Trophoblast cell (in vitro differentiated cells and primary cell): ENCODE results near the gene FRY.

Experiments used
- DNase-seq, 2 donors: peaks; one replicate each; pipeline ENCODE4 v3.0.0-alpha.2; 2016
- H2AFZ ChIP-seq: 2 replicates; pipeline ENCODE4 v1.6.1; 2013; ENCODE audit warnings: low read length, moderate library complexity, mild to moderate bottlenecking; ENCODE audit not compliant: insufficient read depth, poor library complexity
- H2AK5ac ChIP-seq: 2 replicates; pipeline ENCODE4 v1.6.1; 2013; ENCODE audit warnings: mild to moderate bottlenecking, low read length
- H2BK120ac ChIP-seq: 2 replicates; pipeline ENCODE4 v1.6.1; 2013; ENCODE audit warnings: low read length, mild to moderate bottlenecking, moderate library complexity; ENCODE audit not compliant: insufficient read depth, poor library complexity
- H2BK12ac ChIP-seq: 2 replicates; pipeline ENCODE4 v1.6.1; 2013; ENCODE audit warnings: mild to moderate bottlenecking, low read length, moderate library complexity
- H2BK5ac ChIP-seq: 2 replicates; pipeline ENCODE4 v1.6.1; 2013; ENCODE audit warnings: low read length, low read depth, moderate library complexity, mild to moderate bottlenecking; ENCODE audit not compliant: poor library complexity
- H3K14ac ChIP-seq: 2 replicates; pipeline ENCODE4 v1.6.1; 2013; ENCODE audit warnings: mild to moderate bottlenecking, low read length
- H3K18ac ChIP-seq: 2 replicates; pipeline ENCODE4 v1.6.1; 2013; ENCODE audit warnings: mild to moderate bottlenecking, low read length
- H3K23ac ChIP-seq: 2 replicates; pipeline ENCODE4 v1.6.1; 2013; ENCODE audit warnings: low read length
- H3K27ac ChIP-seq: 2 replicates; pipeline ENCODE4 v1.5.1; 2013; ENCODE audit warnings: low read depth, mild to moderate bottlenecking, inconsistent platforms, low read length, moderate library complexity
- H3K27me3 ChIP-seq: 2 replicates; pipeline ENCODE4 v1.6.1; 2013; ENCODE audit warnings: inconsistent platforms, mild to moderate bottlenecking, low read length, moderate library complexity; ENCODE audit not compliant: insufficient read depth
- H3K36me3 ChIP-seq, 2 experiments: 1 replicate in 1 of 2; 2 replicates in 1 of 2; pipeline ENCODE4 v1.6.1; 2013; ENCODE audit warnings: low read length in 2 of 2, mild to moderate bottlenecking in 2 of 2, moderate library complexity in 1 of 2; ENCODE audit not compliant: insufficient read depth in 2 of 2, control insufficient read depth in 1 of 2
- H3K4ac ChIP-seq: 2 replicates; pipeline ENCODE4 v1.6.1; 2013; ENCODE audit warnings: low read depth, mild to moderate bottlenecking, low read length, moderate library complexity
- H3K4me1 ChIP-seq, 2 experiments: 1 replicate in 1 of 2; 2 replicates in 1 of 2; pipeline ENCODE4 v1.6.1; 2013; ENCODE audit warnings: low read length in 2 of 2, mild to moderate bottlenecking in 2 of 2, moderate library complexity in 1 of 2; ENCODE audit not compliant: insufficient read depth in 2 of 2, control insufficient read depth in 1 of 2
- H3K4me2 ChIP-seq: 2 replicates; pipeline ENCODE4 v1.6.1; 2013; ENCODE audit warnings: inconsistent platforms, mild to moderate bottlenecking, low read length, moderate library complexity
- H3K4me3 ChIP-seq: 2 replicates; pipeline ENCODE4 v1.5.1; 2013; ENCODE audit warnings: mild to moderate bottlenecking, low read depth, low read length, inconsistent platforms
- H3K79me1 ChIP-seq: one replicate; pipeline ENCODE4 v1.6.1; 2013; ENCODE audit warnings: low read length
- H3K79me2 ChIP-seq: 2 replicates; pipeline ENCODE4 v1.6.1; 2013; ENCODE audit warnings: low read length, mild to moderate bottlenecking; ENCODE audit not compliant: control insufficient read depth, insufficient read depth, poor library complexity
- H3K9ac ChIP-seq: 2 replicates; pipeline ENCODE4 v1.6.1; 2013; ENCODE audit warnings: mild to moderate bottlenecking, low read length
- H3K9me3 ChIP-seq: 2 replicates; pipeline ENCODE4 v1.6.1; 2013; ENCODE audit warnings: low read depth, mild to moderate bottlenecking, control low read depth, inconsistent platforms, low read length; ENCODE audit not compliant: insufficient read depth
- H4K12ac ChIP-seq: 2 replicates; pipeline ENCODE4 v1.6.1; 2013; ENCODE audit warnings: low read depth, mild to moderate bottlenecking, low read length, moderate library complexity
- H4K8ac ChIP-seq: 2 replicates; pipeline ENCODE4 v1.6.1; 2013; ENCODE audit warnings: low read depth, mild to moderate bottlenecking, low read length, moderate library complexity
- H4K91ac ChIP-seq: one replicate; pipeline ENCODE4 v1.6.1; 2013; ENCODE audit warnings: low read depth, mild to moderate bottlenecking, low read length, moderate library complexity
- WGBS: extraction: QIAGEN DNeasy Blood & Tissue Kit; methylation state at CpG from one replicate; pipeline ENCODE4 v1.1.7; 2013; ENCODE audit warnings: missing lambda C conversion rate; ENCODE audit not compliant: insufficient read length, insufficient coverage; ENCODE audit errors: extremely low coverage; 5-methylcytosine and 5-hydroxymethylcytosine counted together

FRY gene

GRCh38 chr13:32162395-32163005, 130.9 kb downstream of the FRY start:
- Histone ChIP-seq H3K14ac (no peak overlapping the region), H3K79me2 (no peaks in the 10 kb centered on the region), H2BK120ac (no peak overlapping the region), H2BK5ac (no peak overlapping the region), H3K18ac (no peak overlapping the region), H3K27me3 (no peaks in the 10 kb centered on the region), H3K79me1 (no peaks in the 10 kb centered on the region), H2BK12ac (no peak overlapping the region), H3K27ac (no peak overlapping the region), H4K8ac (no peak overlapping the region), H3K4me1 (no peaks in the 10 kb centered on the region), H3K4me2 (no peak overlapping the region), H4K12ac (no peak overlapping the region), H3K9me3 (no peaks in the 10 kb centered on the region), H3K4me3 (no peak overlapping the region), H3K23ac (no peak overlapping the region), H2AK5ac (no peak overlapping the region), H4K91ac (no peak overlapping the region), H3K36me3 (no peaks in the 10 kb centered on the region), H2AFZ (no peak overlapping the region), H3K4ac (no peak overlapping the region), H3K9ac (no peak overlapping the region)
- no CpG with 5 or more reads among the region's 5 CpGs for WGBS
- no peak for DNase-seq

GRCh38 chr13:32164622-32165268, 133.2 kb downstream of the FRY start:
- no peak overlapping the region for H3K23ac ChIP-seq
- peak overlapping the region; percentile 20 for H2AFZ ChIP-seq

GRCh38 chr13:32165796-32166195, 134.2 kb downstream of the FRY start:
- Histone ChIP-seq H2BK120ac (no peak overlapping the region), H2BK12ac (no peak overlapping the region), H3K9me3 (no peaks in the 10 kb centered on the region), H3K18ac (no peak overlapping the region), H3K9ac (no peak overlapping the region), H3K27me3 (no peaks in the 10 kb centered on the region), H3K27ac (no peak overlapping the region), H3K4me3 (no peak overlapping the region), H3K79me2 (no peaks in the 10 kb centered on the region), H3K79me1 (no peaks in the 10 kb centered on the region), H3K4ac (no peak overlapping the region), H3K4me2 (no peak overlapping the region), H4K8ac (no peak overlapping the region), H3K4me1 (no peaks in the 10 kb centered on the region), H2BK5ac (no peak overlapping the region), H3K36me3 (no peaks in the 10 kb centered on the region), H3K23ac (no peak overlapping the region), H2AFZ (no peak overlapping the region), H4K12ac (no peak overlapping the region), H2AK5ac (no peak overlapping the region), H3K14ac (no peak overlapping the region), H4K91ac (no peak overlapping the region)
- no peak for DNase-seq
- no CpG with 5 or more reads among the region's 5 CpGs for WGBS

More at GRCh38 chr13:32164622-32165268, 133.2 kb downstream of the FRY start:
- no peak overlapping the region for H3K27ac ChIP-seq
- H2BK12ac ChIP-seq, result no peak overlapping the region
- H3K36me3 ChIP-seq, result no peaks in the 10 kb centered on the region
- H4K8ac ChIP-seq, result peak overlapping the region; percentile 20
- H2BK120ac ChIP-seq, result no peak overlapping the region
- no peak overlapping the region for H3K4me2 ChIP-seq
- peak; percentile 40 to 92 for DNase-seq
- no peaks in the 10 kb centered on the region for H3K79me2 ChIP-seq
- H3K4me3 ChIP-seq, result no peak overlapping the region
- no peaks in the 10 kb centered on the region for H3K9me3 ChIP-seq
- no peak overlapping the region for H4K91ac ChIP-seq
- no peaks in the 10 kb centered on the region for H3K79me1 ChIP-seq
- H3K4ac ChIP-seq, result no peak overlapping the region
- H4K12ac ChIP-seq, result no peak overlapping the region
- H2AK5ac ChIP-seq, result no peak overlapping the region
- no CpG with 5 or more reads among the region's 4 CpGs for WGBS
- H3K18ac ChIP-seq, result no peak overlapping the region
- H3K14ac ChIP-seq, result no peak overlapping the region
- no peaks in the 10 kb centered on the region for H3K4me1 ChIP-seq
- no peak overlapping the region for H3K9ac ChIP-seq
- no peaks in the 10 kb centered on the region for H3K27me3 ChIP-seq
- H2BK5ac ChIP-seq, result no peak overlapping the region

GRCh38 chr13:32168131-32168530, 136.6 kb downstream of the FRY start:
- H3K23ac ChIP-seq, result no peak overlapping the region
- H3K4me3 ChIP-seq, result no peak overlapping the region
- no peak overlapping the region for H3K4me2 ChIP-seq
- no peak overlapping the region for H3K18ac ChIP-seq
- H3K27me3 ChIP-seq, result no peaks in the 10 kb centered on the region
- H4K91ac ChIP-seq, result no peak overlapping the region
- H3K9me3 ChIP-seq, result no peaks in the 10 kb centered on the region
- H4K12ac ChIP-seq, result no peak overlapping the region
- H2BK5ac ChIP-seq, result no peak overlapping the region
- H3K79me2 ChIP-seq, result no peaks in the 10 kb centered on the region
- no peak overlapping the region for H3K9ac ChIP-seq
- no peak overlapping the region for H2AFZ ChIP-seq
- no peaks in the 10 kb centered on the region for H3K4me1 ChIP-seq
- no peak overlapping the region for H2BK120ac ChIP-seq
- H2AK5ac ChIP-seq, result no peak overlapping the region
- H4K8ac ChIP-seq, result no peak overlapping the region
- no peak overlapping the region for H2BK12ac ChIP-seq
- no peak overlapping the region for H3K14ac ChIP-seq
- no peak overlapping the region for H3K4ac ChIP-seq
- no peaks in the 10 kb centered on the region for H3K36me3 ChIP-seq
- H3K27ac ChIP-seq, result no peak overlapping the region
- H3K79me1 ChIP-seq, result no peaks in the 10 kb centered on the region
- DNase-seq, result no peak
- WGBS, result no CpG with 5 or more reads among the region's 1 CpG
